Left kidney (tissue), 8 donors: Measurements from ENCODE around the gene PHF24. TPM values are rescaled to one million over a fixed set of nuclear protein-coding genes. Genes with fewer than 3 reads are reported as not detected.
"Not testable (repeated sequence)": the region's sequence is repeated elsewhere in the genome, so short reads cannot be mapped to it uniquely, and the experiment has no call there.

ENCODE experiments used
- DNase-seq: peaks from one replicate; pipeline ENCODE4 v3.0.0-alpha.2; 2013
- long read RNA-seq, 8 donors: transcript quantifications; one replicate each; lab custom pipeline, GENCODE V29; 2026
- polyA plus RNA-seq: library from polyadenylated mRNA; unstranded; fragments of 120-200 nt; gene quantifications from one replicate; pipeline ENCODE4 v1.2.1, GENCODE V29; 2013; ENCODE audit not compliant: insufficient read length

The PHF24 gene
- 0.33 TPM for polyA plus RNA-seq
- long read RNA-seq, donor 1 = 0 reads
- long read RNA-seq, donor 2 = 0 reads
- long read RNA-seq, donor 3 = 0 reads
- long read RNA-seq, donor 4 = 0 reads
- long read RNA-seq, donor 5 = 0 reads
- long read RNA-seq, donor 6 = 0 reads
- long read RNA-seq, donor 7 = 0 reads
- long read RNA-seq, donor 8 = 0 reads

DNA sequence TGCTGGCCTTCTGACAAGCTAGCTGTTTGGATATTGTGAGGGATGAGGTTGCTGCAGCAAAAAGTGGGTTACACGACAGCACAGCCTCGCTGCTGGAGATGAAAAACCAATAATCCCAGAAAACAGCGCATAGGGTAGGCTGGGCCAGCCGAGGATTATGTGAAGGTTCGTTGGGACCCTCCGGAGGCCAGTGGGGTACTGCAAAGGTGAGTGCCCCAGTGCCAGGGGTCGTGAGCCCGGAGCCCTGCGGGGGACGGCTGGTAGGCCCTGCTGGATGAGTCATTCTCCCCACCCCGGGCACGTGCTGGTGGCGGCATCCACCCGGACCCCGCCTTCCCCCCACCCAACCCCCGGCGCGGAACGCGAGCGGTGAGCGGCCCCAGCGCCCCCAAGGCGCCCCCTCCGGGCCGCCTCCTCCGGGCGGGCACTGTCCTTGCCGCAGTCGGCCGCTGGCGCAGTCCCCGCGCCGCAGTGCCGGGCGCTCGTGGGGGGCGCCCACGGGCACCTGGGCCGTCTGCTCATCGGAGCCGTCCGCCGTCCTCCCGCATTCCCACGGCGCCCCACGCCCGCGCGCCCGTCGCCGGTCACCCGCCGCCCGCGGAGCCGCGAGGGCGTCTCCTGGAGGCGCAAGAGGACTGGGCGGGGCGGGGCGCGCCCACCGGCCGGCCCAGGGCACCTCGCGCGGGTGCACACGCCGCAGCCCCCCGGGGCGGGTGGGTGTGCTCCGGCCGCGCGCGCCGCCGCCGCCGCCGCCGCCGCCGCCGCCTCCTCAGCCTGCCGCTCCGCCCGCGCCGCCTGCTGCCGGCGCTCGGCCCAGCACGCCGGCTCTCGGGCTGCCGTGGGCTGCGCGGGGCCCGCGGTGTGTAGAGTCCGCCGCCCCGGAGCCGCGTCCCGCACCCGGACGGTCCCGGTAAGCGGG lies at the start of gene PHF24:
Gene PHF24, plus strand, starts transcription at position 794 of the 919 bp plus-strand sequence. CDS start 13,014 bp downstream, outside the sequence.
- DNase-seq = peak; percentile 6

DNA sequence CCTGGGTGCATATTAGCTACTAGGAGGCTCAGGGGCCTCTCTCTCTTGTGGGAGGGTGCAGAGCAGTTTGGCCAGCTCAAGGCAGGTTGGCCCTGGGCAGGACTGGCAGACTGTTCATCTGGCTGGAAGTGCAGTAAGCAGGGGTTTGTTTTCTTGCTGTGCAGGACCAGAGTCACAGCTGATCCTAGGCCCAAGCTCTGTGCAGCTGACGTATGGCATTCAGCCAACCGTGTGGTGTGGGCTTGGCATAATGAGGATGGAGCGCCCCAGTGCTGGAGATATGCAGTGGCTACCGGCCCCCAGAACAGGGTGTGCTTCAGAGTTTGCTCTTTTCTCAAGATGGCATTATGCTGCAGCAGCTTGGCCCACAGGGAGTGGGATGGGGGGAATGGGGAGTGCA lies 31.0 kb upstream of the PHF24 start:
- DNase-seq = no peak

DNA sequence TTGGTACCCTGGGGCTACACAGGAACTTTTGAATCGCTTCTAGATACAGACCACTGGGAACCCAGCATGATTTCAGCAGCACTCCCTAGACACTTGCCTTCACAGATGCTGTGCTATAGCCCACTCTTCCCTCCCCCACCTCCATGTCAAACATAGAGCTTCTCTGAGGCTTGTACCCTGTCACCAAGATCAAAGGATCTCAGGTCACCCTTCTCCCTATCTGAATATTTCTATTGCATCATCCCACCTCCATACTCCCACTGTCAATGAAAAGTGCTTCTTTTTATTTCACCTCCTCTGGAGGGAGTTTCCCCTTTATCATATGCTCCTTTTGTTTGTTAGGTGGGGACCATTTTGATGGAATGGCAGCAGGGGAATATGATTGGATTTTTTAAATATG lies 29.2 kb upstream of the PHF24 start:
- no peak for DNase-seq

DNA sequence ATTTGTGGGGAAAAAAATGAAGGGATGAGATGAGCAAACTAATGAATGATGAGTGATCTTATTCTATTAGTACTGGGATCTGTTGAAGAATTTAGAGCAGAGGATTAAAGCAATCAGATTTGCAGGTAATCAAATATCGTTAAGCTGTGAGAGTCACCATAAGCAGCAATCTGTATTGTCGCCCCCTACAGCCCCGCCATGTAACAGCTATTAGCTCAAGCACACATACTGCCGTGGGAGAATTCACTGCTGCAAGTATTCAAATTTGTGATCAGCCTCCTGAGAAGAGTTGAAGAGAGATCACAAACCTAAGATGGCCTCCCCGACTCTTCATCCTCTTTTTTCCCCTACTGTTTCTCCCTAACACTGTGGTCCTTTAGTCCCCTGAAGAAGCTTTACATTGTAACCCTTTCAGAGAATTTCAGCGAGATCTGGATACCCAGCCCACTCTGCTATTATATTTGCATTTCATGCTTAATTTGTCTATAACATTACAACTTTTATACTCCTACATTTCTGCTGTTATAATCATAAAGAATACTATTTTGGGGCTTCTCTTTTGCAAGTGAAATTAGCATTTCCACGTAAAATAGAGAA lies 28.5 kb upstream of the PHF24 start:
- DNase-seq = peak; percentile 4

DNA sequence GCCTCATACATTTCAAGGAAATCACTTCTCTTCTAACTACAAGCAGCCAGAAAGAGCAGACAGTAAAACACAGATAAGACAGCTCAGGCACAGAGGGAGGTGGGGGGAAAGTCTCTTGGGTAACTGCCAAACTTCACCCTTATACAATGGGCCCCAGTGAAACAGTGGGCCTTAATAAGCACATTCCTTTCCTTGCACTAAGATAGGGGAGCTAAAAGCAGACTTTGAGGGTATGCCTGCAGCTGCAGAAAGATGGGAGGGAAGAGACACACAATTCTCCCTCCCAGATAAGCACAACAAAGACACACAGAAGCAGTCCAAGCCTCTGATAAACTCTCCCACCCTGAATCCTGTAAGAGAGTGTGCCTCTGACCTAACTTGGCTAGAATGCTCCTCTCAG lies 18.1 kb upstream of the PHF24 start:
- not testable (repeated sequence) for DNase-seq

DNA sequence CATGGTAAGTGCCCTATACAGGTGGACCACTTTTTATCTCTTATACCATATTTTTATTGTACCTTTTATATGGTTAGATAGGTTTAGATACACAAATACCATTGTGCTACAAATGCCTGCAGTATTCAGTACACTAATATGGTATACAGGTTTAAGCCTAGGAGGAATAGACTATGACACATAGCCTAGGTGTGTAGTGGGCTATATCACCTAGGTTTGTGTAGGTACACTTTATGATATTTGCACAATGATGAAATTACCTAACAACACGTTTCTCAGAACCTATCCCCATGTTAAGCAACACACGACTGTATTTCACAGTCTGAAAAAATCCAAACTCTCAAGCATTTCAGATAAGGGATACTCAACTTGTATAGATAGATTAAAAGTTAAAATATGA lies 9.6 kb upstream of the PHF24 start:
- no peak for DNase-seq

DNA sequence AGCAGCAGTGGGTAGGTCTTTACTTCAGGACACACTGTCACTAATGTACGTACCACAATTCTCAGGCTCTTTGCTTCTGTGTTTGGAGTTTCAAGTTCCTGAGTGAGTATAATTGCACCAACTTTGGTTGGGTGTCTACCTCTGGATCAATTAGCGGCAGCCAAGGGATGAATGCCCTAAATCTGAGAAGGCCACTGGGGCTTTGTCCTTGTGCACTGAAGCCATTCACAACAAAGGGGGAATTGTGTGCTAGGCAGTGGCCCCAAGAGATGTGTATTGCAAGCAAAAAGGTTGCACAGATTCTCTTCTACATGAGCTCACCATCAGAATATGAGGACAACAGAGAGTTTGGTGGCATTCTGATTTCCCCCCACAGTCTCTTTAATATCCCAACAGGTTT lies 3.9 kb upstream of the PHF24 start:
- no peak for DNase-seq

DNA sequence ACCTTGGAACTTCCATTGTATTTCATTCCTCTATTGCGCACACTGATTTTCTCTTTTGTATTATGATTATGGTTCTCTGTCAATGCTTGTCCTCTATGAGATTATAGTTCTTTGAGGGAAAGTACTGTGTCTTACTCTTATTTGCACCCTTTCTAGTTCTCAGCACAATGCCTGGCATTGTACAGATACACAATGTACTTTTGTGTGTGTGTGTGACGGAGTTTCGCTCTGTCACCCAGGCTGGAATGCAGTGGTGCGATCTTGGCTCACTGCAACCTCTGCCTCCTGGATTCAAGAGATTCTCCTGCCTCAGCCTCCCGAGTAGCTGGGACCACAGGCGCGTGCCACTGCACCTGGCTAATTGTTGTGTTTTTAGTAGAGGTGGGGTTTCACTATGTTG lies 2.0 kb upstream of the PHF24 start:
- not testable (repeated sequence) for DNase-seq

DNA sequence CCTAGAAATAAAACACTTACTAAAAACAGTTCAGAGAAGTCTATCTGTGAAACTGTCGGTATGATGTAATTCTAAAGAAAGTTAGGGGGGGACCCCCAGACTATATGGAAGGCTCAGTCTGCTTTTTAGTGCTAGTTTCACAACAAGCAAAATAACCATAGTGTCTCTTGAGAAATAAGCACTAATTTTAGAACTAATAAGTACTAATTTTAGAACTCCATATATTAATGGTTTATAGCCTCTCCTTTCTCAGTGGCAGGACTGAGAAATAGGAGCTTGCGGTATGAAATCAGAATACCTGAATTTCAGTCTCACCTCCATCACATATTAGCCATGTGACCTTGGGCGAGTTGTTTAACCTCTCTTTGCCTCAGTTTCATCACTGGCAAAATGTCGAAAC lies 1.4 kb upstream of the PHF24 start:
- DNase-seq = no peak

DNA sequence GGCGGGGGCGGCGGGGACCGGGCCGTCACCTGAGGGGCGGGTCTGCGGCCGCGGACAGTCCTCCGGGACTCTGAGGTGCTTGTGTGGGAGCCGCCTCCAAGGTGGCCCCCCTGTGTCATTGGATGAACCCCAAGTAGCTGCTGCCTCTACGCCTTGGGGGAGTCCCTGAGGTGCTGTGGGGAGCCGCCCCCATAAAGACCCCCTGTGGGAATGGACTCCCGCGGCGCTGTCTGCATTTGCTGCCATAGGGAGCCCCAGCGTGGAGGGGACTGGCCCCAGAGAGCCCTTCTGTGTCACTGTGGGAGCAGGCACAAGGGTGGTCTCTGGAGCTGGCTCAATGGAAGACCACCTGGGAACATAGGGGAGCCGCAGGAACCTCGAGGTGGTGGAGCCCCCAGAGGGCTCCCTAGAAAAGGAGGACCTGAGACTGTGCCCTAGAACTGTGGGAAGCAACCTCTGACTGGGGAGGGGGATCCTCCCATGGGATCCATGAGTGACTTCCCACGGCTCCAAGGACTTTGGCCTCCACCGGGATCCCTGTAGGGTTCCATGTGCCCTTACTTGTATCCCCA lies 412 bp downstream of the PHF24 start:
- DNase-seq = no peak

DNA sequence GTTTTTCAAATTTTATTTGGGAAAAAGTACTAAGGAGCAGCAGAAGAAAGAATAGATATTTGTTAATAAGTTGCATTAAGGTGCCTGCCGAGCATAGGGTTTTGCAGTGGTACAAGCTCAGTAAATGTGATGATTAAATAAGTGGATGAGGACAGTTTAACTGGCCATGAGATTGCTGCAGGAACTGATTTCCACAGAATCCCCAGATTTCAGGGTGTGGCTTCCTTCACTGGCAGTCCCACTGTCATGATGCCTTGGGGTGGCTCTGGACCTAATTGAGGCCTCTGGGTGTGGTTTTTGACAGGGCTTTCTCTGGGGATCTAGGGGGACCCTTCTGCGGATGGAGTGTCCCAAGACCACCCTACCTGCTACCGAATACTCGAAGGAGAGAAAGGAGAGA lies 1.4 kb downstream of the PHF24 start:
- DNase-seq = no peak

DNA sequence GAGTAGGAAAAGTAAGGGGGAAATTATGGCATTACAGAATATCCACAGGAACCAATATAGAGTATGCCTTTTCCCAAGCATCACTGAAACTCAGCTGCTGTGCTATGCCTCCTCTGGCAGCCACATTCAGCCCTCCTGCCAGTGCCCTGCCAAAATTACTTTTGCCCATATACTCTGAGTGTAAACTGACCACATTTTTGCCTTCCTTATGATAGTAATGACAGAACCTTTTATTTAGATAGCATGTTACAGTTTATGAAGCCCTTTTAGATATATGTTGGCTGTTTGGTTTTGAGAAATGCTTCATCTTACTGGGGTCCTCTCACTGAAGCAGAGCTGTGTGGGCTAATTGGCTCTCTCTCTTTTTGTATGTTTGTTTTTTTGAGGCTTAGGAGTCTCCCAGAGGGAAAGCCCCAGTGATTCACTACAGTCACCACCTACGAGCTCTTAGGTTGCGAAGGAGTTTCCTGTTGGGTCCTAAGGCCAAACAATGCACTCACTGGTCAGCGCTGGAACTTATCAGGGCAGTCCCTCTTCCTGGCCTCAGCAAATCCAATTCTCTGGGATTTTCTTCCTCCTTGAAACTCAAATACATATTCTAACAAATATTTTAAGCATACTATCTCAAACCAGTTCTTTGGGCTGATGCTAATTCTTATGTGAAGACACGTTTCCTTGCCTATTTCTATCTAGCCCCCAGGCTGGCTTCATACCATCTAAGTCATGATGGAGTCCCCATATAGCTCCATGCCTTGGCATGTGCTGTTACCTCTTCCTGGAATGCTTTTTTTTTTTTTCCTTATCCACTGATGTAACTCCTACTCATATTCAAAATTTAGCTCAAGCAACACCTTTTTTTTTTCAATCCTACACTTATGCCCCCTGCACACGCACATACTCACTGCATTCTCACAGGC lies 3.7 kb downstream of the PHF24 start:
- DNase-seq = no peak

DNA sequence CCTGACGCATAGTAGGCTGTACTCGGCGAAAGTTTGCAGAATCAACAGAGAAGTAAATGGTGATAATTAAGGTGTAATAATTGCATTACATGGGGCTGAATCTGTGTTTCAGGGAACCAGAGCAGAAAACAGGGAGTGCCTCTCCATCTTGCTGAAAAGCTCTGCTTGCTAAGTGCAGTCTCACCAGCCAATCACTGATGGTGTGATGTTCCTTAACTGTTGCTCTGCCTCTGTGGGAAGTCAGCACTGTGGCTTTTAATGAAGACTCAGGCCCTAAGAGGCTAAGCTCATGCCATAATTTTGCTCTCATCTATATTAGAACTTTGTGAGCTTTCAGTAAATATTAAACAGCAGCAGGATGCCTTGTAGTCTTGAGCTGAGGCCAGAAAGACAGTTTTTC lies 4.5 kb downstream of the PHF24 start:
- DNase-seq = no peak

DNA sequence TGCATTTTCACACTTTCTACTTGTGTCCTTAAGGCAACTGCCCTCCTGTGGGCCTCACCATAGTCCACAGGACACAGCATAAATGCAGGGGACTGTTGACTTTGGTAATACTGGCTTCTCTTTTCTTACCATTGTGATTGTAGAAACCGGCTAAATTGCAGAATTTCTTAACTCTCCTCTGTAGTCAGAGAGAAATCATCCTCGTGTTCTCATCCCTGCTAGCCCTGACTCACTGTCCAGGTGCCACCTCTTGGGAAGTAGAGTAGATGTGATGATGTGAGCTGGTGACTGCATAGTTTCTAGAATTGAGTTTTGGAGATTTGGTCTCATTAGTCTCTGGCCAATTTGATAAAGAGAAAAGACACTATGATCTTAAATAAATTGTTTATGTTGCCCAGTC lies 5.5 kb downstream of the PHF24 start:
- no peak for DNase-seq

DNA sequence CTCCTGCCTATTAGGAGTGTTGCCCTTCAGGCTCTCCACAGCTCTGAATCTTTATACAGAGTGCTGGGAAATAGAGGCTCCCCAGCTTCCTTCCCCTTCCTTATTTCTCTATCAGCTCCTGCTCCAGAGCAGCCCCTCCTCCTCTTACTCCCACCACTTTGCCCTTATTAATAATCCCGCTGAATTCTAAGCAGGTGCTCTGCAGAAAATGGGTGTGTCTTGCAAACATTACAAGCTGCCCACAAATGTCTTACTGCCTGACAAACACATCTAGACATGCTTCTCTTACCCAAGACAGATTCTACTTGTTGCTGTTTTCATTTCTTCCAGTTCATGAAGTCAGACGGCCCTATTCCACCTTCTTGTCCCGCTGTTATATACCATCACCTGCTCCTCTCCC lies 6.4 kb downstream of the PHF24 start:
- DNase-seq = no peak

DNA sequence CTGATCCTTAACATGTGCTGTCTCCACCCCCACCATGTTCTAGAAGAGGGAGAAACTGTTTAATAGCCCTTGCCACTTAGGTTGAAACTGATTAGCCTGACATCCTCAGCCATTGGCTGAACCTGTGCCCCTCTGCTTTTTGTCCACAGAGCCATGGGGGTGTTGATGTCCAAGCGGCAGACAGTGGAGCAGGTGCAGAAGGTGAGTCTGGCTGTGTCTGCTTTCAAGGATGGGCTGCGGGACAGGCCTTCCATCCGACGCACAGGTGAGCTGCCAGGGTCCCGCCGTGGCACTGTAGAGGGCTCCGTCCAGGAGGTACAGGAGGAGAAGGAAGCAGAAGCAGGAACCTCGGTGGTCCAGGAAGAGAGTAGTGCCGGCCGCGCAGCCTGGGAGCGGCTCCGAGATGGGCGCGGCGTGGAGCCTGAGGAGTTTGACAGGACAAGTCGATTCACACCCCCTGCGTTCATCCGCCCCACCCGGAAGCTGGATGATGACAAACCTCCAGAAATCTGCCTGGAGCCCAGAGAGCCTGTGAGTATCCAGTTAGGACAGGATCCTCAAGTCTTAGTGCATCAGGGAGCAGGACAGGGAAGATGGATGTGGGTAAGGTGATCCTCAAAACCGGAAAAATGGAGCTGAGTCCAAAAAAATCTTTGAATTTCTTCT lies 13.2 kb downstream of the PHF24 start:
- no peak for DNase-seq

DNA sequence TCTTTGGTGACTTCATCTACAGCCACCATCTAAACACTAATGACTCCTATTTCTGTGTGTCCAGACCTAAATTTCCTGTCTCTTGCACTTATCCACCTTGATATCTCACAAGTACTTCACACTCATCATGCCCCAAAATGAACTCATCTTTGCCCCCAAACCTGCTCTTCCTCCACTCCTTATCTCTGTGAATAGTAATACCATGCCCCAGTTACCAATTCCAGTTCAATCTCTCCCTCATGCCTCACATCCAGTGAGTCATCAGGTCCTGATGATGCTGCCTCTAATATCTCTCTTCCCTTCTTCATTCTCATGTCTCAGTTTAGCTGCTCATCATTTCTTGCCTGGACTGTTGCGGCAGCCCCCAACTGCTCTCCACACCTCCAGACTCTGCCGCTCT lies 16.6 kb downstream of the PHF24 start:
- DNase-seq = no peak

DNA sequence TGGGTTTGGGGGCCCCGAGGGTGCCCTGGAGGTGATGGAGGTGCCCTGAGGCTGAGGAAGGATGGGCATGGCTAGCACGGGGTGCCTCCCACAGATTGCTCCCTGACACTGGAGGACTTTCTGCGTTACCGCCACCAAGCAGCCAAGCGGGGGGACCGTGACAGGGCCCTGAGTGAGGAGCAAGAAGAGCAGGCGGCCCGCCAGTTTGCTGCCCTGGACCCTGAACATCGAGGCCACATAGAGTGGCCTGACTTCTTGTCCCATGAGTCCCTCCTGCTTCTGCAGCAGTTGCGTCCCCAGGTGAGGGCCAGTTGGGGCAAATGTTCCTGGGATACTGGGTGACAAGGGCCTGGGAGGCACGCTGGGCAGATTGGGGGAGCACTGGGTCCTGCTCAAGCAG lies 18.4 kb downstream of the PHF24 start:
- no peak for DNase-seq

DNA sequence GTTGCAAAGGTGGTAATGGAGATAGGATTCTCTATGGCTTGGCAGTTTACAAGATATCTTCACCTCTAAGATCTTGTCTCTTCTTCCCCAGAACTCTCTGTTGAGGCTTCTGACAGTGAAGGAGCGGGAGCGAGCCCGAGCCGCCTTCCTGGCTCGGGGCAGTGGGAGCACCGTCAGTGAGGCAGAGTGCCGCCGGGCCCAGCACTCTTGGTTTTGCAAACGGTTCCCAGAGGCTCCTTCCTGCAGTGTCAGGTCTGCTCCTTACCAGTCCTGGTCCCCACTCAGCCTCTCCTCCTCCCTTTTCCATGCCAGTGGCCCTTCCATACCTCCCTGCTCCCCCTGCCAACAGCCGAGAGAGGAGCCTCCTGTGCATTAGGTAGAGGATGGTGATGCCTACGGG lies 18.9 kb downstream of the PHF24 start:
- DNase-seq = no peak

DNA sequence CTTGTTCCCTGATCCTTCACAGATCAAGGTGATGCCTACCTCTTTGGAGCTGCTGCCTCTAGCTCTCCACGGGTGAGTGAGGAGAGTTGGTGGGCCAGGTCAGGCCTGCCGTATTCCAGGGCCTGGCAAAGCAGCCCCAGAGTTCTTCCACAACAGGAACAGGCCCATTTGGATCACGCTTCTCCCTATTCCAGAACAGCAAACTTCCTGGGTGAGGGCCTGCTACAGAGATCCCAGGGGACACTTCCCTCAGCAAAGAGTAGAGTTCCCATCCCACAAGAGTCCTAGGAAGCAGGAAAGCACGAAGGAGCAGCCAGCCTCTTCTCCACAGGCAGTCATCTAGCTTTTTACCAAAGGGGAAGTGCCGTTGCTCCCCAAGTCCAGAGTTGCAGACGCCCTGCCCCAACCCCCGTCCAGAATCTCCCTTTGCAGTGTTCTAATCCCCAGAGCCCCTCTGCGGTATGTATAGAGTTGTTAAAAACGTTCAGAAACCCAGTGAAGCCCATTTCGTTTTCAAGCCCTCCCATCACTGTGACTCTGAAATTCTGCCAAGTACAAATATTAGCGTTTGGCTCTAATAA lies 22.2 kb downstream of the PHF24 start:
- DNase-seq = no peak

DNA sequence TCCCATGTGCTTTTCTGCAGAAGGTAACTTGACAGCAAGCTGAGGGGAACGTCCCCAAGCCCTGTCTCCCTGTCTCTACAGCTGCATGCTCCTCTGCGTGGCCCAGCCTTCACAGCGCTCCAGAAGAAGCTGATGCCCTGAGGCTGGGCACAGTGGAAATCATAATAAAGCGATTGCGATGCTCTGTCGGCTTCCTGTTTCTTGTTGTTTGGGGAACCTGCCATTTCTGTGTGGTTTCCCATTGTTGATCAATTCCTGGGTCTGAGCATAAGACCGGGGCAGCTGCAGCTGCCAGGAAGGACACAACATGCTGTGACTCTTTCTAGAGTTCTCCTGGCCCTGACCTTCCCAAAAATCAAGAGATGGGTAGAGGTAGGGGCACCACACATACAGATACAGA lies 24.3 kb downstream of the PHF24 start:
- no peak for DNase-seq
